ENCODE results near the gene DMBX1. TPM values are rescaled to one million over a fixed set of nuclear protein-coding genes. Genes with fewer than 3 reads are reported as not detected.

DMBX1 gene
- total RNA-seq, 2 donors from 2014 or later = 5.7 to 16.6 TPM

- Mint-ChIP-seq H3K4me3 (no peak overlapping the region), H3K9me3 (no peaks in the 10 kb centered on the region), H3K27ac (no peak overlapping the region), H3K4me1 (peaks cover 10% of the 10 kb centered on the region), H3K27me3 (ENCODE audit: insufficient read depth) (peaks cover 100% of the 10 kb centered on the region), H3K36me3 (ENCODE audit: low read depth) (no peaks in the 10 kb centered on the region)
- no peak for TF ChIP-seq CTCF (conservative IDR thresholded peaks at IDR 0.05)
- Histone ChIP-seq H3K9me3 (ENCODE audit: control insufficient read depth, low read length) (no peaks in the 10 kb centered on the region), H3K4me3 (ENCODE audit: low read length) (no peak overlapping the region), H3K36me3 (ENCODE audit: control insufficient read depth, insufficient read depth, low read length) (no peaks in the 10 kb centered on the region), H3K4me1 (ENCODE audit: control insufficient read depth, insufficient read depth, low read length) (peaks cover 4% of the 10 kb centered on the region), H3K9ac (ENCODE audit: extremely low read depth, low read length, poor library complexity, severe bottlenecking) (no peak overlapping the region), H3K27me3 (ENCODE audit: control insufficient read depth, insufficient read depth, low read length, poor library complexity, severe bottlenecking) (peaks cover 100% of the 10 kb centered on the region), H3K27ac (ENCODE audit: low read depth, low read length) (no peak overlapping the region)
- WGBS, 2 experiments (ENCODE audit: insufficient coverage in 1 of 2, insufficient read length in 1 of 2) = 70 to 76% methylated on average over 3 to 4 of the region's 4 CpGs
- no peak for DNase-seq
These were observed 36.2 kb upstream of the DMBX1 start for GRCh38 chr1:46453449-46453848.

DNA sequence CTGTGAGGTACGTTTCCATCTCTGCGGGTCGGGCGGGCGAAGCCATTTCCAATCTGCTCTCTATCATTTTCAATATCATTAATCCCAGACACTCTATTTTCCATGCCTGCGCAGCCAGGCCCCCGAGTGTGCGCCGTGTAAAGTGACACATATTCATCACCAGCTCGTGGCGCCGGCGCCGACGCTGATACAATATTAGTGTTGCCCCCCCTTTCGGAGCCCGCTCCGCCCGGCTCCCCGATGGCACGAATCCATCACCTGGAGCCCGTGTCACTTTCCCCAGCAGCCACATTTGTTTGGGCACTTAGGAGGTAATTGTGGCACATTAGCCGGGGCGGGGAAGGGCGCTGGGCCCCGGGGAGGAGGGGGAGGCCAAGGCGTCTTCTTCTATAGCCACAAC lies 33.7 kb upstream of the DMBX1 start:
- Mint-ChIP-seq H3K27me3 (ENCODE audit: insufficient read depth) (peaks cover 100% of the 10 kb centered on the region), H3K4me3 (no peak overlapping the region), H3K9me3 (no peaks in the 10 kb centered on the region), H3K27ac (no peak overlapping the region), H3K36me3 (ENCODE audit: low read depth) (no peaks in the 10 kb centered on the region), H3K4me1 (peaks cover 24% of the 10 kb centered on the region)
- no peak overlapping the region for H3K9ac ChIP-seq (ENCODE audit: extremely low read depth, low read length, poor library complexity, severe bottlenecking)
- 93 to 98% methylated on average over 18 to 27 of the region's 27 CpGs for WGBS, 2 experiments (ENCODE audit: insufficient coverage in 1 of 2, insufficient read length in 1 of 2)
- no peak overlapping the region for H3K4me3 ChIP-seq (ENCODE audit: low read length)
- H3K27ac ChIP-seq (ENCODE audit: low read depth, low read length) = no peak overlapping the region
- no peaks in the 10 kb centered on the region for H3K36me3 ChIP-seq (ENCODE audit: control insufficient read depth, insufficient read depth, low read length)
- no peak for DNase-seq
- H3K9me3 ChIP-seq (ENCODE audit: control insufficient read depth, low read length) = no peaks in the 10 kb centered on the region
- H3K27me3 ChIP-seq (ENCODE audit: control insufficient read depth, insufficient read depth, low read length, poor library complexity, severe bottlenecking) = peaks cover 100% of the 10 kb centered on the region
- no peak for TF ChIP-seq CTCF (conservative IDR thresholded peaks at IDR 0.05)
- peaks cover 3% of the 10 kb centered on the region for H3K4me1 ChIP-seq (ENCODE audit: control insufficient read depth, insufficient read depth, low read length)

- peaks cover 29% of the 10 kb centered on the region for H3K4me1 Mint-ChIP-seq
- H3K27ac Mint-ChIP-seq = no peak overlapping the region
- no peaks in the 10 kb centered on the region for H3K36me3 Mint-ChIP-seq (ENCODE audit: low read depth)
- H3K27ac ChIP-seq (ENCODE audit: low read depth, low read length) = no peak overlapping the region
- no peak overlapping the region for H3K9ac ChIP-seq (ENCODE audit: extremely low read depth, low read length, poor library complexity, severe bottlenecking)
- H3K4me3 ChIP-seq (ENCODE audit: low read length) = no peak overlapping the region
- H3K9me3 Mint-ChIP-seq = no peaks in the 10 kb centered on the region
- H3K4me1 ChIP-seq (ENCODE audit: control insufficient read depth, insufficient read depth, low read length) = peaks cover 8% of the 10 kb centered on the region
- no peak for TF ChIP-seq CTCF (conservative IDR thresholded peaks at IDR 0.05)
- H3K27me3 ChIP-seq (ENCODE audit: control insufficient read depth, insufficient read depth, low read length, poor library complexity, severe bottlenecking) = peaks cover 100% of the 10 kb centered on the region
- no peak overlapping the region for H3K4me3 Mint-ChIP-seq
- no peaks in the 10 kb centered on the region for H3K9me3 ChIP-seq (ENCODE audit: control insufficient read depth, low read length)
- peaks cover 100% of the 10 kb centered on the region for H3K27me3 Mint-ChIP-seq (ENCODE audit: insufficient read depth)
- WGBS, 2 experiments (ENCODE audit: insufficient coverage in 1 of 2, insufficient read length in 1 of 2) = 89 to 90% methylated on average over 5 of the region's 5 CpGs
- H3K36me3 ChIP-seq (ENCODE audit: control insufficient read depth, insufficient read depth, low read length) = no peaks in the 10 kb centered on the region
- DNase-seq = no peak
These were observed 33.1 kb upstream of the DMBX1 start for GRCh38 chr1:46456411-46456963.

All from endodermal cell (in vitro differentiated cells).